HG02759 (cell line): ENCODE measurements around the gene MNT.
A peak's percentile ranks its signal among the peaks of the same experiment; 100 is the strongest.
"Not testable (repeated sequence)": the region's sequence is repeated elsewhere in the genome, so short reads cannot be mapped to it uniquely, and the experiment has no call there.

Source experiments
- ATAC-seq: cut with Tn5 transposase; IDR thresholded peaks from one replicate; pipeline ENCODE4 v1.9.1; 2021; ENCODE audit warnings: mild to moderate bottlenecking, moderate library complexity; ENCODE audit not compliant: unreplicated experiment

The MNT gene, protein sequence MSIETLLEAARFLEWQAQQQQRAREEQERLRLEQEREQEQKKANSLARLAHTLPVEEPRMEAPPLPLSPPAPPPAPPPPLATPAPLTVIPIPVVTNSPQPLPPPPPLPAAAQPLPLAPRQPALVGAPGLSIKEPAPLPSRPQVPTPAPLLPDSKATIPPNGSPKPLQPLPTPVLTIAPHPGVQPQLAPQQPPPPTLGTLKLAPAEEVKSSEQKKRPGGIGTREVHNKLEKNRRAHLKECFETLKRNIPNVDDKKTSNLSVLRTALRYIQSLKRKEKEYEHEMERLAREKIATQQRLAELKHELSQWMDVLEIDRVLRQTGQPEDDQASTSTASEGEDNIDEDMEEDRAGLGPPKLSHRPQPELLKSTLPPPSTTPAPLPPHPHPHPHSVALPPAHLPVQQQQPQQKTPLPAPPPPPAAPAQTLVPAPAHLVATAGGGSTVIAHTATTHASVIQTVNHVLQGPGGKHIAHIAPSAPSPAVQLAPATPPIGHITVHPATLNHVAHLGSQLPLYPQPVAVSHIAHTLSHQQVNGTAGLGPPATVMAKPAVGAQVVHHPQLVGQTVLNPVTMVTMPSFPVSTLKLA

DNA sequence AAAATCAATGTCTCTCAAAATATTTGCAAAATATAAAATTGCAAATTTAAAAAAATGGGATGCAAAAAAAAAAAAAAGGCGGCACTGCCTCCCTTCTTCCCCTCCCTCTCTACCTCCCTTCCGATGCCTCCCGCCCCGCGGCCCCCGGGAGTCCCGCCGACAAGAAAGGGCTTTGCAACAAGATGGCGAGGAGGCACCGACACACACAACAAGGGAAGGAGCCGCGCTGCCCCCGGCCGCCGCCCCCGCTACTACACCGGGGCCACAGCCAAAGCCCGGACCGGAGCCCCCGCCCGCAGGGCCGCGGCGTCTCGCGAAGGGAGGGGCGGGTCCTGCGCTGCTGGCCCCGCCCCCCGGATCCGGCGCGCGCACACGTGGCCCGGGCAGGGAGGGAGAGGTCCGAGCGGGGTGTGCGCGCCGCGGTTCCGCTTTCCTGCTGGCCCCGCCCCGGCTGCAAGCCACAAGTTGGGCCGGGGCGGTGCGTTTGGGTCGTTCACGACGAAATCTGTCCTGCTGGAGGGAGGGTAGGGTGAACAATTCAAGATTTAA lies at the start of gene MNT:
Gene MNT (minus strand): TSS at position 184 of the 549 bp plus-strand sequence. CDS start 348 bp downstream, outside the sequence.
- ATAC-seq, result peak; percentile 43

DNA sequence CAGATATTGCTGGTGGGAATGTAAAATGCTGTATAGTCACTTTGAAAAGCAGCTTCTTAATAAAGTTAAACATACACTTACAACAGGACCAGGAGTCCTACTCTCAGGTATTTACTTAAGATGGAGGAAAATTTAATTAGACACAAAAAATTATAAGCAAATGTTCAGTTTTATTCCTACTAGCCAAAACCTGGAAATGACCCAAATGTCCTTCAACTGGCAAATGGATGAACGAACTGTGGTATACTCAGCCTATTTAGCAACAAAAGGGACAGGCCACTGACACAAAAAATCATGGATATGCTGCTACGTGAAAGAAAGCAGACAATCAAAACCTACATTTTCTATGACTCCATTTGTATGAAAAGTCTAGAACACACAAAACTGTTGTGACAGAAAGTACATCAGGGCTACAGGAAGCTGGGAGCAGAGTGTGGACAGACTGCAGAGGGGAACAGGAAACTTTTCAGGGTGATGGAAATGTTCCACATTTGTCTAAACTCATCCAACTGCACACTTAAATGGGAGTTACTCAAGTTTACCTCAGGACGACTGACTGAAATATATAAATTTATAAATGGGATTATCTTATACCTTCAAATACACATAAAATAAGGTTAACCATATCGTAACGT lies 49.3 kb upstream of the MNT start:
- ATAC-seq, result no peak

DNA sequence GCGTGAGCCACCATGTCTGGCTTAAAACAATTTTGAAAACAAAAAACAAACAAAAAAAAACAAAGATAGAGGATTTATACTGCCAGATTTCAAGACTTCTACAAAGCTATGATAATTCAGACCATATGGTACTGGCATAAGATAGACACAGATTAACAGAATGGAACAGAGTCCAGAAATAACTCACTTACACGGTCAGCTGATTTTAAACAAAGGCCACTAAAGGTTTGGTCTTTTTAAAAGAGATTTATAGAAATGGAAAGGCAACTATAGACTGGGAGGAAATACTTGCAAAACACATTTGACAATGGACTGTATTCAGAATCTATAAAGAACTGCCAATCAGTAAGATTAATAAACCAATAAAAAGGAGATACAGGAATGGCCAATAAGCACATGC lies 48.6 kb upstream of the MNT start:
- ATAC-seq, result no peak

DNA sequence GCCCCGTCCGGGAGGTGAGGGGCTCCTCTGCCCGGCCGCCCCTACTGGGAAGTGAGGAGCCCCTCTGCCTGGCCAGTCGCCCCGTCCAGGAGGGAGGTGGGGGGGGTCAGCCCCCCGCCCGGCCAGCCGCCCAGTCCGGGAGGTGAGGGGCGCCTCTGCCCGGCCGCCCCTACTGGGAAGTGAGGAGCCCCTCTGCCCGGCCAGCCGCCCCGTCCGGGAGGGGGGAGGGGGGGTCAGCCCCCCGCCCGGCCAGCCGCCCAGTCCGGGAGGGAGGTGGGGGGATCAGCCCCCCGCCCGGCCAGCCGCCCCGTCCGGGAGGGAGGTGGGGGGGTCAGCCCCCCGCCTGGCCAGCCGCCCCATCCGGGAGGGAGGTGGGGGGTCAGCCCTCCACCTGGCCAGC lies 46.6 kb upstream of the MNT start:
- ATAC-seq, result not testable (repeated sequence)

DNA sequence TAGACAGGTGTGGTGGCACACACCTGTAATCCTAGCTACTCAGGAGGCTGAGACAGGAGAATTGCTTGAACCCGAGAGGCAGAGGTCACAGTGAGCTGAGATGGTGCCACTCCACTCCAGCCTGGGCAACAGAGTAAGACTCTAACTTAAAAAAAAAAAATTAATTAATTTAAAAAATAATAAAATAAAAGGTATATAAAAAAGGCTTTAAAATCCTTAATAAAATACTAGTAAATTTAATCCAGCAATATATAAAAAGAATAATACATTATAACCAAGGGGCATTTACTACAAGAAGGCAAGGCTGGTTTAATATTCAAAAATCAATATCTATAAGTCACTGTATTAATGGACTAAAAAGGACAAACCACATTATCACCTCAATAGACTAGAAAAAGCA lies 44.8 kb upstream of the MNT start:
- ATAC-seq, result no peak

DNA sequence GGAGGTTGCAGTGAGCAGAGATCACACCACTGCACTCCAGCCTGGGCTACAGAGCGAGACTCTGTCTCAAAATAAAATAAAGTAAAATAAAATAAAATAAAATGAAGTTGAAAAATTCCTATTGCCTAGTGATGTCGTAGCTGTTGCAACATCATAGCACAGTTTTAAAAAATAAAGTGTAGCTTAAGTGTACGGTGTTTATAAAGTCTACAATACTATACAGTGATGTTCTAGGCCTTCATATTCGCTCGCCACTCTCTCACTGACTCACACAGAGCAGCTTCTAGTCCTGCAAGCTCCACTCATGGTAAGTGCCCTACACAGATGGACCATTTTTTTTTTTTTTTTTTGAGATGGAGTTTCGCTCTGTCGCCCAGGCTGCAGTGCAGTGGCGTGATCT lies 43.5 kb upstream of the MNT start:
- ATAC-seq, result no peak

DNA sequence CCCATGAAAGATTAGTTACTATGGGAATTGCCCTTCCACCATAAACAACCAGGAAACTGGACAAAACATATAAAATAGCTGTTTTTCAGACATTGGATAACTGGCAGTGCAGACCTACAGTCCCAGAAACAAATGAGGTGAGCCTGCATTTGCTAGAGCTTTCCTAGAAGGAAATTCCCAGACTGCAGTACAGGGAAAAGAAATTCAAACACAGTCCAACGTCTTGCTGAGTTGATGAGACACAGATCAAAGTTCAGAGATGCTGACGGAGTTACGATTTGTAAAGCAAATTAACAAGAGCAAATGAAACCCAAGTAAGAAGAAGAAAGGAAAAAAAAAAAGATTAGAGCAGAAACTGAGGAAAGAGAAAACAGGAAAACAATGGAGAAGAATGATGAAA lies 41.3 kb upstream of the MNT start:
- ATAC-seq, result no peak

DNA sequence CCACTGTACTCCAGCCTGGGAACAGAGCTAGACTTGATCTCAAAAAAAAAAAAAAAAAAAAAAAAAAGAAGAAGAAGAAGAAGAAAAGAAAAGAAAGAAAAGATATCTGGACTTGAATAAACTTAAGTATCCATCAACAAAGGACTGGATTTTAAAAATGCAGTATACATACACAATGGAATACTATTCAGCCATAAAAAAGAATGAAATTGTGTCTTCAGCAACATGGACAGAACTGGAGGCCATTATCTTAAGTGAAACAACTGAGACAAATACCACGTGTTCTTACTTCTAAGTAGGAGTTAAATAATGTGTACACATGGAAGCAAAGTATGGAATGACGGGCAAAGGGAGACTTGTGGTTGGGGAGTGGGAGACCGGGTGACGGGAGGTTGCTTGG lies 40.1 kb upstream of the MNT start:
- ATAC-seq, result no peak

DNA sequence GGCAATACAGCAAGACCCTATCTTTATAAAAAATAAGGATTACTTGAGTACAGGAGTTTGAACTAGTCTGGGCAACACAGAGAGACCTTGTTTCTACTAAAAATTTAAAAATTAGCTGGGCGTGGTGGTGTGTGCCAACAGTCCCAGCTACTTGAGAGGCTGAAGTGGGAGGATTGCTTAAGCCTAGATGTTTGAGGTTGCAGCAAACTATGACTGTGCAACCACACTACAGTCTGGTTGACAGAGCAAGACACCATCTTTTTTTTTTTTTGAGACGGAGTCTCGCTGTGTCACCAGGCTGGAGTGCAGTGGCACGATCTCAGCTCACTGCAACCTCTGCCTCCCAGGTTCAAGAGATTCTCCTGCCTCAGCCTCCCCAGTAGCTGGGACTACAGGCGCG lies 39.1 kb upstream of the MNT start:
- ATAC-seq, result not testable (repeated sequence)

DNA sequence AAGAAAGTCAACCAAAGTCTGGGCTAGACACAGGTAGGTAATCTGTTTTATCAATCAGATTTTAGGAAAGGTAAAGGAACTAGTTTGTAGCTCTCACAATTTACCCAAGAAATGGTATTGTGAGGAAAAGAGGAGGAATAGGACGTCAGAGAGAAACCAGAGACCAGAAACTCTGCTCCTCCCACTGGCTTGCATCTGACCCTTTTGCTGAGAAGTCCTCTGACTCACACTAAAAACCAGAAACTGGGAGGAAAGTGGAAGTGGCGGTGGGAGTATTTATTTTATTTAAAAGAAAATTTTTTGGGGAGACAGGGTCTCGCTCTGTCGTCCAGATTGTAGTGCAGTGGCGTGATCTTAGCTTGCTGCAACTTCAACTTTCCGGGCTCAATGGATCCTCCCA lies 38.0 kb upstream of the MNT start:
- ATAC-seq, result no peak

DNA sequence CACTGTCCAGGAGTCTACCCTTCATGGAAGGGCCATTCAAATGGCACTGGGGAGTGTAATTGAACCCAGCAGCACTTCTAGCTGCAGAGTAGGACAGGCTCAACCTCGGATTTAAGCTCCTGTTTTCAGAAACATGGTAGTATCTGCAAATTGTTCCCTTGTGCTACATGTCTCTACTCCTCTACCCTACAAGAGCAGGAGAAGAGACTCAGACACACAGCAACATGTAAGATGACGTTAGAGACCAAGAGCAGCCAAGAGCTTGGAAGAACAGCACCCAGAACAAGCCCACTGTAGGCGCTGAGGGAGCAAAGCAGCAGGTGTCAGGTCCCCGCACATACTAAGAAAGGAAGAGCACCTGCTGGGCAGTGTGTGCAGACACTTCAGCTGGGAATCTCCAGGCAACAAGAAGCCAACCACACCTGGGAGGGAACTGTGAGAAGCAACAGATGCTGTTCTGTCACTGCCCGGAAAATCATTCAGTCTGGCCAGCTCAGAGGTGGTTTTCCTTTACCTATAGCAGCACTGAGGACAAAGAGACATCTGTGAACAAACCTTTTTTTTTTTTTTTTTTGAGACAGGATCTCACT lies 35.6 kb upstream of the MNT start:
- ATAC-seq, result no peak

DNA sequence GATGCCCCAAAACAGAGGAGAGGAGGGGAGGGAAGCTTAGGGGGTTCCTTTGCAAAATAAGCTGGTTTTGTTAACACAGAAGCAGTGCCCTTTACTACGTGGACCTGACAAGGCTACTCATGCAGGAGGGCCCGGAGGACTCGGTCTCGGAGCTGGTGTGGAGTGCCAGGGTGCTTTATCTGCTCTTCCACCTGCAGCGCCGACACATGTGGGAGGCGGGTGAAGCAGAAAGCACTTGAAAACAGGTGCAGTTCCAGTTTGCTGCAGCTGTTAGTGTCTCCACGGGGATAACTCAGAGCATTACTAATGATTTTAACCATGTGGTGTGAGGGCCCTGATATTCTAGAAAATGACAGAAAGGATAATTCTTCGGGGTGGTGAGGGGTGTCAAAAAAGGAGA lies 35.0 kb upstream of the MNT start:
- ATAC-seq, result no peak

DNA sequence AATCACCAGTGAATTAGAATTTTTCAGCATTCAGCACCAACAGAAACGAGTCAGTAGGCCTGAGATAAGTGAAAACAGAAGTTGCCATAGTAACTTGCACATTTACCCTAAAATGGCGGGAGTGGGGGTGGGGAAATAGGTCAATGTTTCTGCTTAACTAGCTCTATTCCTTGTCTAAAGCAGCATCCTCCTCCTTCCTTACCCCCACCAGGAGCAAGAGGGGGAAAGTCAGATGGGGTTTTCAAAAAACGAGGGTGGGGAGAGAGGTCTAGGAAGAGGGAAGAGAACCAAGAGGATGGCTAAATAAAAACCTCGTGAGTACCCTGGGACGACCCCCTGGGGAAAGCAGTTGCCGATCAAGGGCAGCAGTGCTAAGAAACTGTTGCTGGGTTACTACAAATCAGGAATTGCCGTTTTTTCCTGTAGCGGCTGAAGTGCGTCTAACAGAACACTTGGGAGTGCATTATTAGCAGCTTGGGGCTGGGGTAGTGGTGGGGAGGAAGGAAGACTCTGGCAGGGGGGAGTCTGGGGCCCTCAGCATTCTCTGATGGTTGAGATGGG lies 34.4 kb upstream of the MNT start:
- ATAC-seq, result no peak

DNA sequence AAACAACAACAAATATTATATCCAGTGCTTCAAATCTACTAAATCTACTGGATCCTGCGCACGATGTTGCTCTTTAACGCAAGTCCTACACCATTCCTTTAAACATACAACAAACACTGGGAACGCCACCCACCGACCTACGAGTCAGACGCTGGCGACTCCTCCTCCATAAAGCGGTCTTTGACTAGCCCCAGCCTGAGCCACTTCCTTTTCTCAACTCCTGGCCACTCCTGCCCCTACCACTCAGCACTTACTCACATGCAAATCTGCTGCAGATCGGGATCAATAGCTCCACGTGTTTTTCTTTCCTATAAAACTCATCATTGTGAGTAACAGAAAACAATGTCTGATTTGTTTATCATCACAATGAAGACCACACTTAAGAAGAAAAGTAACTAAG lies 32.8 kb upstream of the MNT start:
- no peak for ATAC-seq

DNA sequence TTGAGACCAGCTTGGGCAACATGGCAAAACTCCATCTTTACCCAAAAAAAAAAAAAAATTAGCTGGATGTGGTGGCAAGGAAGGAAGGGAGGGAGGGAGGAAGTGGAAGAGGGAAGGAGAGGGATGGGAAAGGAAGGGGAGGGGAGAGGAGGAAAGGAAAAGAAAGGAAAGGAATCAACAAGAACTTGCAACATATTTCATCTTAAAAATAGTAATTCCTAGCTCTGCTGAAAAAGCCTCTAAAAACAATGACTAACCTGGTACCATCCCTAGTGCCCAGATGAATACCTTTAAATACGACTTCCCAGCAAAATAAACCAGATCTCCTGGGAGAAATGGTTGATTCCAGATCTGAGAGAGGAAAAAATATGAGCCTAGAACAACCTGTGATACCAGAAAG lies 27.1 kb upstream of the MNT start:
- no peak for ATAC-seq

DNA sequence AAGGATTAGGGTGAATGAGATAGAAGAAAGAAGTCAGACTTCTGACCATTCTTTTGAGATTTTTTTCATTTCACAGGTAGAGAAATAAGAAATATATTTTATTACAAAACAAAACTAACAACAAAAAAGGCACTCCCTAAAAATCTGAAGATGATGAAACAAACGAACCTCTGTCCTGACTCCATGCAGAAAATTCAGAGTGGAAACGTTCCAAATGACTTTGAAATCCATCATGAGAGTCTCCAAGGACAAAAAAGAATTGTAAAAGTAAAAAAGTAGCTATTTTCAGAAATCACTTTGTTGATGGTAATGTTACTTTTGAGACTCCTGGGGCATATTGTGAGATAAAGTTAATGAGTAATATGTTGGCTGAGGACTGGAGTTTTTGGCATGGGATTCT lies 26.4 kb upstream of the MNT start:
- ATAC-seq, result no peak

DNA sequence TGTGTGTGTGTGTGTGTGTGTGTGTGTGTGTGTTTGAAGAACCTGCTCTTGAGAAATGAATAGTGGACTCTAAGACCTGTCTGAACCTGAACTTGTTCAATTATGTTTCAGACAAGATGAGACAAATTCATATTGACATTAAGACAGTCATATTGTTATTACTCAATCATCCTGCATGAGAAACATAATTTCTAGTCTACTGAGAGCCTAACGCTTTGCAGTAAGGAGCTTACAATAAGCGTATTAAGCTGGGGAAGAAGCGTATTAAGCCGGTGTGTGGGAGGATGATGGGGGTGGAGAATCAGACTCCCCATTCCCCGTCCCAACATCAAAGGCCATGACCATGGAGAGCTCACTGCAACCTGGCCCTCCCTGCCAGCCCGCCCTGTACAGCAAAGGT lies 22.4 kb upstream of the MNT start:
- ATAC-seq, result no peak

DNA sequence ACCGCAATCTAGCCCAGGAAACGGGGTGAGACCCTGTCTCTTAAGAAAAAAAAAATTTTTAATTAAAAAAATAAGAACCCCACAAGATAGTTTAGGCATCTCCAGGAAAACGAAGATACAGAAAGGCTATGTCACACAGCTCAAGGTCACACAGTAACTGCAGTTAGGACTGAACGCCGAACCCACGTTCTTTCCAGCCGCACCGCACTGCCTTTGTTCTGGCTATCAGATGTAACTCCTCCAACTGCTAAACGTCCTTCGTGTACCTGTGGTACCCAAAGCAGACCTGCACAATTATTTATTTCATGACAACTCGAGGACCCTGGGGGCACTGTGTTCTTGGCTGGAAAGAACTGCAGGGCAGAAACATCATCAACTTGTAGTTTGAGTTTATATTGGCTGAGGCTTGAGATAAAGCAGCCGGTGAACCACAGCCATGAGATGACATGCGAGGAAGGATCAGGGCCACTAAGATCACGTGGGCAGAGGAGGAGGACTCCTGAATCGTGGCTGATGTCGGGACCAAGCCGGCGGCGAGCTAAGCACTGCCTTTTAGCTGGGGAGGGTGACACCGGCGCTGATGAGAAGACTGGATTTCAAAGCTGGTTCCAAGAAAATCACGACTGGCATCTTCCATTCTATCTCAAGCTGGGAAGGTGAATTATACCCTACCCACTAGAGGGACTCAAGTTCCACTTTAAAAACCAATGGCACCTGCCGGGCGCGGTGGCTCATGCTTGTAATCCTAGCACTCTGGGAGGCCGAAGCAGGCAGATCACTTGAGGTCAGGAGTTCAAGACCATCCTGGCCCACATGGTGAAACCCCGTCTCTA lies 20.7 kb upstream of the MNT start:
- ATAC-seq, result no peak

DNA sequence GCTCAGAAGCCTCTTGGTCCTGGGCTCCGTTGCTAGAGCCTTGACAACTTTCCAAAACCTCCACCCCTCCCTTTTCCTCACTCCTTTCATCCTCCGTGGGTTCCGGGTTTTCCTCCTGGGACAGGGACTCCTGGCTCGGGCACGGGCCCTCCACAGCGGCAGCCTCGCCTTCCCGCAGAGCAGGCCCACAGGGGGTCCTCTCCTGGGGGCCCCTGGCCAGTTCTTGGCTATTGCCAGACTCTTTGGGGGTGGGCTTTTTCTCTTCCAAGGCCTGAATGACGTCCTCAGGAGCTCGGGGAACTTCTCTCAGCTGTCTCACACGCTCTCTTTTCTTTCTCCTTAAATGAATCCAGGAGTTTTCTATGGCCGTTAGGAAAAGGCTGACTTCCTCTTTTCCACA lies 19.3 kb upstream of the MNT start:
- no peak for ATAC-seq

DNA sequence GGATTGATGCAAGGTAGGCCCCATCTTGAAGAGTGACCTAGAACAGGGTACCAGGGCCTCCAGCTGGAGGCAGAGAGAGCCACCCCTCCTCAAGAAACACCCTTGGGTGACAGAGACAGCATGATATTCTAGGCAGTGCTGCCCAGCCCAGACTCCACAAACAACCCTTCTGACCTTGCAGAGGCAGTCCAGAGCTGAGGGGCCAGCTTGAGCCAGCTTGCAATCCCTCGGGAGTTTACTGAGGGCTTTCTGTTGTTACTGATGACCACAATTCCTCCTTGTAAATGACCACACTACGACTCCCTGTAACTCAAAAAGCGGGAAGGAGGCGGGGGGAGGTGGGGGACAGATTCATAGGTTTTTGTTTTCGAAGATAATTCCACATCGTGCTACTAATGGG lies 18.6 kb upstream of the MNT start:
- ATAC-seq, result no peak
